SJSA1 (cell line): Measurements from ENCODE around the gene LPAR3. TPM values are rescaled to one million over a fixed set of nuclear protein-coding genes. Genes with fewer than 3 reads are reported as not detected.
A peak's percentile ranks its signal among the peaks of the same experiment; 100 is the strongest.

Experiments
- DNase-seq, 2 experiments: peaks; one replicate each; pipeline ENCODE4 v3.0.0-alpha.2; 2015 to 2020; ENCODE audit warnings: low spot score in 2 of 2, low read depth in 1 of 2
- H3K27ac ChIP-seq: fragments of 250-450 bp; sonication (Bioruptor Pico); 2 replicates; pipeline ENCODE4 v1.5.1; 2020; ENCODE audit warnings: mild to moderate bottlenecking, moderate library complexity
- H3K27me3 ChIP-seq: fragments of 250-450 bp; sonication (Bioruptor Pico); replicated peaks from 2 replicates; pipeline ENCODE4 v1.5.1; 2020; ENCODE audit warnings: mild to moderate bottlenecking, moderate library complexity
- H3K36me3 ChIP-seq: fragments of 250-450 bp; sonication (Bioruptor Pico); 2 replicates; pipeline ENCODE4 v1.5.1; 2020; ENCODE audit warnings: mild to moderate bottlenecking
- H3K4me1 ChIP-seq: fragments of 250-450 bp; sonication (Bioruptor Pico); replicated peaks from 2 replicates; pipeline ENCODE4 v1.6.1; 2021; ENCODE audit warnings: mild to moderate bottlenecking
- H3K4me3 ChIP-seq: fragments of 250-450 bp; sonication (Bioruptor Pico); 2 replicates; pipeline ENCODE4 v1.5.1; 2020; ENCODE audit warnings: mild to moderate bottlenecking
- H3K9me3 ChIP-seq: fragments of 250-450 bp; sonication (Bioruptor Pico); replicated peaks from 2 replicates; pipeline ENCODE4 v1.5.1; 2020; ENCODE audit warnings: mild to moderate bottlenecking
- total RNA-seq: library from RNA; depleted of rRNA; stranded (reverse); fragments of >200 nt; shearing (Covaris generic); gene quantifications from 2 replicates; pipeline ENCODE4 v1.2.3, GENCODE V29; 2014; rRNA removed

The LPAR3 gene
- 0.28 TPM in 1 of 2 replicates, not detected in the other for total RNA-seq

GRCh38 chr1:84892705-84893618 is at the start of gene LPAR3:
Gene LPAR3, minus strand, starts transcription at chr1:84893206. Its CDS starts 27,086 bp downstream, at chr1:84866120.
- peaks cover 39% of the 10 kb centered on the region for H3K27me3 ChIP-seq

GRCh38 chr1:84941843-84942242 is 48.8 kb upstream of the LPAR3 start:
- no peaks in the 10 kb centered on the region for H3K27me3 ChIP-seq
- H3K36me3 ChIP-seq, result no peaks in the 10 kb centered on the region
- no peak for DNase-seq
- no peak overlapping the region for H3K27ac ChIP-seq
- no peaks in the 10 kb centered on the region for H3K9me3 ChIP-seq
- peaks cover 13% of the 10 kb centered on the region for H3K4me1 ChIP-seq
- H3K4me3 ChIP-seq, result no peak overlapping the region

More at GRCh38 chr1:84892705-84893618, at the start of gene LPAR3:
- no peak within 1 kb of the TSS for H3K27ac ChIP-seq
- H3K4me3 ChIP-seq, result peak within 1 kb of the TSS; percentile 25
- no peaks in the 10 kb centered on the region for H3K9me3 ChIP-seq
- DNase-seq, result no peak
- peaks cover 8% of the 10 kb centered on the region; the same call in 1 of the 2 replicates for H3K4me1 ChIP-seq
- H3K36me3 ChIP-seq, result no peaks in the 10 kb centered on the region

- DNase-seq, result no peak
- Histone ChIP-seq H3K27me3 (no peaks in the 10 kb centered on the region), H3K27ac (no peak overlapping the region), H3K4me1 (no peaks in the 10 kb centered on the region), H3K4me3 (no peak overlapping the region), H3K9me3 (no peaks in the 10 kb centered on the region), H3K36me3 (no peaks in the 10 kb centered on the region)
These were observed 47.5 kb upstream of the LPAR3 start for GRCh38 chr1:84940481-84940880.

- H3K9me3 ChIP-seq, result no peaks in the 10 kb centered on the region
- no peaks in the 10 kb centered on the region for H3K4me1 ChIP-seq
- H3K27ac ChIP-seq, result no peak overlapping the region
- H3K4me3 ChIP-seq, result no peak overlapping the region
- no peak for DNase-seq
- no peaks in the 10 kb centered on the region for H3K27me3 ChIP-seq
- no peaks in the 10 kb centered on the region for H3K36me3 ChIP-seq
These were observed 46.8 kb upstream of the LPAR3 start for GRCh38 chr1:84939761-84940160.

- no peaks in the 10 kb centered on the region for H3K9me3 ChIP-seq
- no peak overlapping the region for H3K4me3 ChIP-seq
- no peak for DNase-seq
These were observed 46.1 kb upstream of the LPAR3 start for GRCh38 chr1:84939151-84939550.

GRCh38 chr1:84936116-84936810 is 43.3 kb upstream of the LPAR3 start:
- Histone ChIP-seq H3K27ac (no peak overlapping the region), H3K36me3 (no peaks in the 10 kb centered on the region), H3K9me3 (no peaks in the 10 kb centered on the region), H3K4me1 (no peaks in the 10 kb centered on the region), H3K27me3 (peaks cover 7% of the 10 kb centered on the region; the same call in 1 of the 2 replicates), H3K4me3 (no peak overlapping the region)
- DNase-seq, result peak in 1 of 2 experiments; percentile 35

More at GRCh38 chr1:84939151-84939550, 46.1 kb upstream of the LPAR3 start:
- Histone ChIP-seq H3K36me3 (no peaks in the 10 kb centered on the region), H3K4me1 (no peaks in the 10 kb centered on the region), H3K27me3 (no peaks in the 10 kb centered on the region), H3K27ac (no peak overlapping the region)

- H3K4me3 ChIP-seq, result no peak overlapping the region
- H3K27ac ChIP-seq, result no peak overlapping the region
- H3K4me1 ChIP-seq, result no peaks in the 10 kb centered on the region
- DNase-seq, result no peak
- no peaks in the 10 kb centered on the region for H3K36me3 ChIP-seq
- no peaks in the 10 kb centered on the region for H3K9me3 ChIP-seq
- peaks cover 15% of the 10 kb centered on the region; the same call in 1 of the 2 replicates for H3K27me3 ChIP-seq
These were observed 40.1 kb upstream of the LPAR3 start for GRCh38 chr1:84933011-84933611.

- no peak overlapping the region for H3K27ac ChIP-seq
- no peak overlapping the region for H3K4me3 ChIP-seq
- H3K4me1 ChIP-seq, result no peaks in the 10 kb centered on the region
- H3K9me3 ChIP-seq, result no peaks in the 10 kb centered on the region
- no peak for DNase-seq
- no peaks in the 10 kb centered on the region for H3K36me3 ChIP-seq
- H3K27me3 ChIP-seq, result peaks cover 15% of the 10 kb centered on the region; the same call in 1 of the 2 replicates
These were observed 37.8 kb upstream of the LPAR3 start for GRCh38 chr1:84930831-84931230.

GRCh38 chr1:84930329-84930728 is 37.3 kb upstream of the LPAR3 start:
- H3K27me3 ChIP-seq, result peaks cover 15% of the 10 kb centered on the region; the same call in 1 of the 2 replicates
- H3K27ac ChIP-seq, result no peak overlapping the region
- no peak overlapping the region for H3K4me3 ChIP-seq
- H3K9me3 ChIP-seq, result no peaks in the 10 kb centered on the region
- H3K36me3 ChIP-seq, result no peaks in the 10 kb centered on the region
- no peaks in the 10 kb centered on the region for H3K4me1 ChIP-seq
- no peak for DNase-seq

GRCh38 chr1:84929581-84929980 is 36.6 kb upstream of the LPAR3 start:
- Histone ChIP-seq H3K9me3 (no peaks in the 10 kb centered on the region), H3K4me1 (no peaks in the 10 kb centered on the region), H3K27me3 (peaks cover 15% of the 10 kb centered on the region; the same call in 1 of the 2 replicates), H3K36me3 (no peaks in the 10 kb centered on the region), H3K4me3 (no peak overlapping the region), H3K27ac (no peak overlapping the region)
- DNase-seq, result no peak

- Histone ChIP-seq H3K4me1 (no peaks in the 10 kb centered on the region), H3K27ac (no peak overlapping the region), H3K36me3 (no peaks in the 10 kb centered on the region), H3K9me3 (no peaks in the 10 kb centered on the region), H3K27me3 (peaks cover 15% of the 10 kb centered on the region; the same call in 1 of the 2 replicates), H3K4me3 (no peak overlapping the region)
- DNase-seq, result no peak
These were observed 36.0 kb upstream of the LPAR3 start for GRCh38 chr1:84928979-84929378.

GRCh38 chr1:84923317-84923716 is 30.3 kb upstream of the LPAR3 start:
- Histone ChIP-seq H3K27ac (no peak overlapping the region), H3K9me3 (no peaks in the 10 kb centered on the region; the same call in 1 of the 2 replicates), H3K27me3 (no peaks in the 10 kb centered on the region), H3K36me3 (no peaks in the 10 kb centered on the region), H3K4me1 (no peaks in the 10 kb centered on the region), H3K4me3 (no peak overlapping the region)
- DNase-seq, result no peak

- DNase-seq, result no peak
- no peaks in the 10 kb centered on the region for H3K27me3 ChIP-seq
- H3K36me3 ChIP-seq, result no peaks in the 10 kb centered on the region
- no peaks in the 10 kb centered on the region; the same call in 1 of the 2 replicates for H3K9me3 ChIP-seq
- no peaks in the 10 kb centered on the region for H3K4me1 ChIP-seq
- H3K4me3 ChIP-seq, result no peak overlapping the region
- no peak overlapping the region for H3K27ac ChIP-seq
These were observed 27.2 kb upstream of the LPAR3 start for GRCh38 chr1:84920159-84920558.
